HL-60 (cell line): ENCODE measurements around the gene BCL11A.

ENCODE experiments used
- DNase-seq, 2 experiments: peaks; one replicate each; pipeline ENCODE4 v3.0.0-alpha.2; 2010 to 2020; ENCODE audit warnings: low read depth in 1 of 2, low spot score in 1 of 2
- H3K27ac ChIP-seq: fragments of 250-450 bp; sonication (Bioruptor Pico); replicated peaks from 2 replicates; pipeline ENCODE4 v1.5.1; 2020; ENCODE audit warnings: mild to moderate bottlenecking, moderate library complexity
- H3K27me3 ChIP-seq: fragments of 250-450 bp; sonication (Bioruptor Pico); 2 replicates; pipeline ENCODE4 v1.5.1; 2021; ENCODE audit warnings: mild to moderate bottlenecking, moderate library complexity; ENCODE audit not compliant: insufficient read depth, poor library complexity, severe bottlenecking
- H3K4me3 ChIP-seq: replicated peaks from 2 replicates; pipeline ENCODE4 v1.5.1; 2011; ENCODE audit warnings: mild to moderate bottlenecking, control low read depth, low read length; ENCODE audit not compliant: insufficient read depth
- GABPA ChIP-seq: IDR thresholded peaks from 2 replicates; pipeline ENCODE4 v1.6.1; 2012; ENCODE audit warnings: low read depth
- POLR2AphosphoS5 ChIP-seq: IDR thresholded peaks from 2 replicates; pipeline ENCODE4 v1.6.1; 2012; ENCODE audit warnings: low read depth
- SPI1 ChIP-seq: IDR thresholded peaks from 2 replicates; pipeline ENCODE4 v1.6.1; 2012; ENCODE audit warnings: low read depth, mild to moderate bottlenecking, borderline replicate concordance
- TF ChIP-seq, protein P1 (sequence below): IDR thresholded peaks from one replicate; pipeline ENCODE4 v1.5.1; 2011; ENCODE audit warnings: low read length, control low read depth, inconsistent platforms; ENCODE audit not compliant: insufficient read depth
- TF ChIP-seq, protein P2 (sequence below): IDR thresholded peaks from 2 replicates; pipeline ENCODE4 v1.6.1; 2012; ENCODE audit warnings: low read depth; ENCODE audit not compliant: insufficient replicate concordance

Gene BCL11A

DNA sequence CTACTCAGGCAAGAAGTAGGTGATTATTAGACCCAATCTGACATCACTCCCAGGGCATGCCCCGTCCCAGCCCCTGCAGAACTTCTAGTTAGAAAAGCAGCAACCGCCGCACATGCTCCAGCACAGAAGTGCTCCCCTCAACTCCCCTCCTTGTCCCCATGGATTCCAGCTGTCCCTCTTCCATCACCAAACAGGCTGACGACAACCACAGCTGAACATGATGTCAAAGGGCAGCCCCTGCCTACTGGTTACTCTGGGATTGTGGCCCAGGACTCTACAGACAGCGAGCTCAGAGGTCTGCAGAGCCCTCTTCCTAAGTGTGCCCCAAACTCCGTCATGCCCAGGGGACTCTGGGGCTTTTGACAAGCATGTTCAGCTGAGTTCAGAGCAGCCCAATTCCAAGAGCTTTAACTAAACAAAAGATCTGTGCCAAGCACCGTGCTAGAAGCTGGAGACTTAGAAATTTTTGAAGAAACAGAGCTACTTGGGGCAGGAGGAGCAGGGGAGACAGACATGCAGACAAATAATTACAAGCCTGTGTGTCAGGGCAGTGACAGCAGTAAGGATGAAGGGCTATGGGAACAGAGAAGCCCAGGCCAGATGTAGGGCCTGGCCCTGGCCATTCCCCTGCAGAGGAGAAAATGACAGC is 148.1 kb downstream of the BCL11A start:
- TF ChIP-seq, protein P1, sequence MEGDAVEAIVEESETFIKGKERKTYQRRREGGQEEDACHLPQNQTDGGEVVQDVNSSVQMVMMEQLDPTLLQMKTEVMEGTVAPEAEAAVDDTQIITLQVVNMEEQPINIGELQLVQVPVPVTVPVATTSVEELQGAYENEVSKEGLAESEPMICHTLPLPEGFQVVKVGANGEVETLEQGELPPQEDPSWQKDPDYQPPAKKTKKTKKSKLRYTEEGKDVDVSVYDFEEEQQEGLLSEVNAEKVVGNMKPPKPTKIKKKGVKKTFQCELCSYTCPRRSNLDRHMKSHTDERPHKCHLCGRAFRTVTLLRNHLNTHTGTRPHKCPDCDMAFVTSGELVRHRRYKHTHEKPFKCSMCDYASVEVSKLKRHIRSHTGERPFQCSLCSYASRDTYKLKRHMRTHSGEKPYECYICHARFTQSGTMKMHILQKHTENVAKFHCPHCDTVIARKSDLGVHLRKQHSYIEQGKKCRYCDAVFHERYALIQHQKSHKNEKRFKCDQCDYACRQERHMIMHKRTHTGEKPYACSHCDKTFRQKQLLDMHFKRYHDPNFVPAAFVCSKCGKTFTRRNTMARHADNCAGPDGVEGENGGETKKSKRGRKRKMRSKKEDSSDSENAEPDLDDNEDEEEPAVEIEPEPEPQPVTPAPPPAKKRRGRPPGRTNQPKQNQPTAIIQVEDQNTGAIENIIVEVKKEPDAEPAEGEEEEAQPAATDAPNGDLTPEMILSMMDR = no peak
- TF ChIP-seq GABPA (no peak), POLR2AphosphoS5 (no peak), SPI1 (no peak)
- TF ChIP-seq, protein P2, sequence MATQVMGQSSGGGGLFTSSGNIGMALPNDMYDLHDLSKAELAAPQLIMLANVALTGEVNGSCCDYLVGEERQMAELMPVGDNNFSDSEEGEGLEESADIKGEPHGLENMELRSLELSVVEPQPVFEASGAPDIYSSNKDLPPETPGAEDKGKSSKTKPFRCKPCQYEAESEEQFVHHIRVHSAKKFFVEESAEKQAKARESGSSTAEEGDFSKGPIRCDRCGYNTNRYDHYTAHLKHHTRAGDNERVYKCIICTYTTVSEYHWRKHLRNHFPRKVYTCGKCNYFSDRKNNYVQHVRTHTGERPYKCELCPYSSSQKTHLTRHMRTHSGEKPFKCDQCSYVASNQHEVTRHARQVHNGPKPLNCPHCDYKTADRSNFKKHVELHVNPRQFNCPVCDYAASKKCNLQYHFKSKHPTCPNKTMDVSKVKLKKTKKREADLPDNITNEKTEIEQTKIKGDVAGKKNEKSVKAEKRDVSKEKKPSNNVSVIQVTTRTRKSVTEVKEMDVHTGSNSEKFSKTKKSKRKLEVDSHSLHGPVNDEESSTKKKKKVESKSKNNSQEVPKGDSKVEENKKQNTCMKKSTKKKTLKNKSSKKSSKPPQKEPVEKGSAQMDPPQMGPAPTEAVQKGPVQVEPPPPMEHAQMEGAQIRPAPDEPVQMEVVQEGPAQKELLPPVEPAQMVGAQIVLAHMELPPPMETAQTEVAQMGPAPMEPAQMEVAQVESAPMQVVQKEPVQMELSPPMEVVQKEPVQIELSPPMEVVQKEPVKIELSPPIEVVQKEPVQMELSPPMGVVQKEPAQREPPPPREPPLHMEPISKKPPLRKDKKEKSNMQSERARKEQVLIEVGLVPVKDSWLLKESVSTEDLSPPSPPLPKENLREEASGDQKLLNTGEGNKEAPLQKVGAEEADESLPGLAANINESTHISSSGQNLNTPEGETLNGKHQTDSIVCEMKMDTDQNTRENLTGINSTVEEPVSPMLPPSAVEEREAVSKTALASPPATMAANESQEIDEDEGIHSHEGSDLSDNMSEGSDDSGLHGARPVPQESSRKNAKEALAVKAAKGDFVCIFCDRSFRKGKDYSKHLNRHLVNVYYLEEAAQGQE = no peak

More for the DNA sequence above, 148.1 kb downstream of the BCL11A start:
- no peak overlapping the region for H3K27ac ChIP-seq
- H3K4me3 ChIP-seq = no peak overlapping the region
- DNase-seq = no peak
- H3K27me3 ChIP-seq = no peaks in the 10 kb centered on the region
